Ishikawa (cell line): ENCODE measurements around the gene SLX1B.
"Not testable (repeated sequence)": the region's sequence is repeated elsewhere in the genome, so short reads cannot be mapped to it uniquely, and the experiment has no call there.

ENCODE experiments used
- CREB1 ChIP-seq: IDR thresholded peaks from 2 replicates; pipeline ENCODE4 v1.6.1; 2012; ENCODE audit warnings: low read depth
- FOXM1 ChIP-seq: IDR thresholded peaks from 2 replicates; pipeline ENCODE4 v1.6.1; 2012; ENCODE audit warnings: low read depth, borderline replicate concordance
- TCF12 ChIP-seq: IDR thresholded peaks from 2 replicates; pipeline ENCODE4 v1.6.1; 2012; ENCODE audit warnings: low read depth
- TEAD4 ChIP-seq: IDR thresholded peaks from 2 replicates; pipeline ENCODE4 v1.6.1; 2012
- USF1 ChIP-seq: IDR thresholded peaks from 2 replicates; pipeline ENCODE4 v1.6.1; 2012
- YY1 ChIP-seq: IDR thresholded peaks from 2 replicates; pipeline ENCODE4 v1.6.1; 2012; ENCODE audit warnings: low read depth
- ZBTB7A ChIP-seq: IDR thresholded peaks from 2 replicates; pipeline ENCODE4 v1.6.1; 2012; ENCODE audit warnings: low read depth

Gene SLX1B

GRCh38 chr16:29454269-29454668 is at the start of gene SLX1B, which contains the start of gene BOLA2:
TSS of gene SLX1B (plus strand) at chr16:29454533.
TSS of gene BOLA2 (minus strand) at chr16:29454351. CDS start at chr16:29454253, 98 bp downstream.
- not testable (repeated sequence) for TF ChIP-seq USF1, YY1, FOXM1

GRCh38 chr16:29459706-29460646 is 5.6 kb downstream of the SLX1B start, which contains the start of gene SULT1A4:
TSS of gene SULT1A4 (plus strand) at chr16:29459913. CDS start at chr16:29461386, 1,473 bp downstream.
- not testable (repeated sequence) for TF ChIP-seq ZBTB7A, FOXM1, TEAD4

- peak; percentile 31; the same call in 1 of the 2 replicates for TF ChIP-seq TEAD4
Observed at GRCh38 chr16:29469660-29470059, 15.3 kb downstream of the SLX1B start.

GRCh38 chr16:29506308-29506707 is 52.0 kb downstream of the SLX1B start, which contains the start of gene NPIPB12:
TSS of gene NPIPB12 (minus strand) at chr16:29506408.
- TF ChIP-seq TCF12, CREB1, YY1: not testable (repeated sequence)
